GM18508 (cell line): ENCODE results near the gene BAD.

Experiments used
- ATAC-seq: cut with Tn5 transposase; IDR thresholded peaks from one replicate; pipeline ENCODE4 v1.9.1; 2021; ENCODE audit warnings: moderate number of reproducible peaks; ENCODE audit not compliant: insufficient read depth, unreplicated experiment

The BAD gene

GRCh38 chr11:64234647-64235379, 49.7 kb downstream of the BAD start:
- ATAC-seq, result no peak

GRCh38 chr11:64233913-64234586, 50.4 kb downstream of the BAD start, which contains the start of gene VEGFB:
Gene VEGFB (plus strand): TSS chr11:64234584. CDS start chr11:64234834, 250 bp downstream.
- ATAC-seq, result no peak

GRCh38 chr11:64232967-64233315, 51.5 kb downstream of the BAD start:
- ATAC-seq, result no peak

DNA sequence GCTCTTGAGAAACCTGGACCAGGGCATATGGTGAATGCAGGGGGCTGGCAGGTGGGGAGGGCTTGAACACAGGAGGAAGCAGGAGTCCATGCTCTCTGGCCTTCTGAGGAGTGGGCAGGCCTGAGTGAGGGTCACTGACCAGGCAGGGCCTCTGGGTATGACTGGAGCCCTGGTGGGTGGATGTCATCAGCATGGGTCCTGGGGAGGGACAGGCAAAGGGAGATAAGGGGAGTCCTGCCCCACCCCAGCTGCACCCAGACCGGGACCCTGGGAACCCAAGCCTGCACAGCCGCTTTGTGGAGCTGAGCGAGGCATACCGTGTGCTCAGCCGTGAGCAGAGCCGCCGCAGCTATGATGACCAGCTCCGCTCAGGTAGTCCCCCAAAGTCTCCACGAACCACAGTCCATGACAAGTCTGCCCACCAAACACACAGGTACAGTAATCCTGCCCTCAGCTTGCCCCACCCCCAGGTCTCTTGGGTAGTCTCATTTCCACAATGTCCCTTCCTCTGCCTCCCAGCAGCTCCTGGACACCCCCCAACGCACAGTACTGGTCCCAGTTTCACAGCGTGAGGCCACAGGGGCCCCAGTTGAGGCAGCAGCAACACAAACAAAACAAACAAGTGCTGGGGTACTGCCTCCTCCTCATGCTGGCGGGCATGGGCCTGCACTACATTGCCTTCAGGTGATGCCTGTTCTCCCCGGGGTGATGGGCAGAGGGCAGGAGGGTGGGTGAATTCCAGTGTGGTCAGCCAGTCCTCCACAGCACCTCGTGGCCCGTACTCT, 52.1 kb downstream of the BAD start:
- ATAC-seq, result no peak

DNA sequence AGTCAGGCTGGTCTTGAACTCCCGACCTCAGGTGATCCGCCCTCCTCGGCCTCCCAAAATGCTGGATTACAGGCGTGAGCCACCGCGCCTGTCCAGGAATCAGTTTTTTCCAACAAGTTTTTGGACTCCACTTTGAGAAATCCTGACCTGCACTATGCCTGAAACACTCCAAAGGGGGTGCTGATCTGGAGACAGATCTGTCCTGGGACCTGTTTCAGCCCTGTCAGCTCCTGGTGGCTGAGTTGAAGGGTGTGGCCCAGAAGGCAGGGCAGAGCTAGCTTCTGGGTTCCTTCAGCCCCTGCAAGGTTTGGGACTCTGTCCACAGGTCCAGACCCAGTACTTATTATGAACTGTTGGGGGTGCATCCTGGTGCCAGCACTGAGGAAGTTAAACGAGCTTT, 52.9 kb downstream of the BAD start:
- no peak for ATAC-seq

- ATAC-seq, result no peak
These were observed 53.5 kb downstream of the BAD start for GRCh38 chr11:64230985-64231365.

- no peak for ATAC-seq
These were observed 54.1 kb downstream of the BAD start, which contains the start of gene DNAJC4 for GRCh38 chr11:64230171-64230984. Gene DNAJC4 (plus strand): TSS chr11:64230548. CDS start chr11:64230855, 307 bp downstream.

- ATAC-seq, result no peak
These were observed 54.7 kb downstream of the BAD start for GRCh38 chr11:64229744-64230170.

DNA sequence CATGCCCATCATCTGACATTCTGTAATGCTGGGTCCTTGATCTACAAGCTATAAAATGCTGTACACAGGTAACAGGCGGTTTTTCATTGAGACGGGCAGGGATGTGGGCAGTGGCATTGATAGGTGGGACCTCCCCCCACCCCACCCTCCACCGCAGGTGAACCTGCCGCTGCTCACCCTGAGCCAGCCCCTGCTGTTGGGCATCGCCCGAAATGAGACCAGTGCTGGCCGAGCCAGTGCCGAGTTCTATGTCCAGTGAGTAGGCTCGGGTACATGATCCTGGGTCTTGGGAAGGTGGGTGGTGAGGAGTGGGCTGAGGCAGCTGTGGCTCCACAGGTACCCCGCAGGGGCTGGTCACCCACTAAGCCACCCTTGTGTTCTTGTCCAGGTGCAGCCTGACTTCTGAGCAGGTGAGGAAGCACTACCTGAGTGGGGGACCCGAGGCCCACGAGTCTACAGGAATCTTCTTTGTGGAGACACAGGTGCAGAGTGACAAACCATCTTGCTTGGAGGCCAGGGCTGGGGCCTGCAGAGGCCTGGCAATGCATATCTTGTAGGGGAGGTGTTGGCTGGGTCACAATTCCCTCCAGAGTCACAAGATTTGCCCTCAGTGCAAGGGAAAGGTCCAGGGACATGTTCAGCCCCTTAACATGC, 55.2 kb downstream of the BAD start:
- no peak for ATAC-seq

- ATAC-seq, result no peak
These were observed 57.0 kb downstream of the BAD start for GRCh38 chr11:64227405-64227956.

DNA sequence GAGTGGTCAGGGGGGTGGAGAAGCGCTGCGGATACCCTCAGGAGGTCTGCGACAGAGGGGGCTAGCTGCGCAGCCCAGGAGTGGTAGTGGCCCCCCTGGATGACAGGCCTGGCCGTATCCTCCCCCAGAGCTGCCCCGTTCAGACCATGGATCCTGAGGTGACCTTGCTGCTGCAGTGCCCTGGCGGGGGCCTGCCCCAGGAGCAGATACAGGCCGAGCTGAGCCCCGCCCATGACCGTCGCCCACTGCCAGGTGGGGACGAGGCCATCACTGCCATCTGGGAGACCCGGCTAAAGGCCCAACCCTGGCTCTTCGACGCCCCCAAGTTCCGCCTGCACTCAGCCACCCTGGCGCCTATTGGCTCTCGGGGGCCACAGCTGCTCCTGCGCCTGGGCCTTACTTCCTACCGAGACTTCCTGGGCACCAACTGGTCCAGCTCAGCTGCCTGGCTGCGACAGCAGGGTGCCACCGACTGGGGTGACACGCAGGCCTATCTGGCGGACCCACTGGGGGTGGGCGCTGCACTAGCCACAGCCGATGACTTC, 57.9 kb downstream of the BAD start:
- no peak for ATAC-seq

GRCh38 chr11:64225608-64226506, 58.6 kb downstream of the BAD start, which contains the start of the genes NUDT22 and TRPT1:
Gene NUDT22 (plus strand): TSS chr11:64226274. CDS start chr11:64226653, 379 bp downstream.
Gene TRPT1 (minus strand): TSS chr11:64226186. CDS start chr11:64225860, 326 bp downstream.
- ATAC-seq, result no peak

DNA sequence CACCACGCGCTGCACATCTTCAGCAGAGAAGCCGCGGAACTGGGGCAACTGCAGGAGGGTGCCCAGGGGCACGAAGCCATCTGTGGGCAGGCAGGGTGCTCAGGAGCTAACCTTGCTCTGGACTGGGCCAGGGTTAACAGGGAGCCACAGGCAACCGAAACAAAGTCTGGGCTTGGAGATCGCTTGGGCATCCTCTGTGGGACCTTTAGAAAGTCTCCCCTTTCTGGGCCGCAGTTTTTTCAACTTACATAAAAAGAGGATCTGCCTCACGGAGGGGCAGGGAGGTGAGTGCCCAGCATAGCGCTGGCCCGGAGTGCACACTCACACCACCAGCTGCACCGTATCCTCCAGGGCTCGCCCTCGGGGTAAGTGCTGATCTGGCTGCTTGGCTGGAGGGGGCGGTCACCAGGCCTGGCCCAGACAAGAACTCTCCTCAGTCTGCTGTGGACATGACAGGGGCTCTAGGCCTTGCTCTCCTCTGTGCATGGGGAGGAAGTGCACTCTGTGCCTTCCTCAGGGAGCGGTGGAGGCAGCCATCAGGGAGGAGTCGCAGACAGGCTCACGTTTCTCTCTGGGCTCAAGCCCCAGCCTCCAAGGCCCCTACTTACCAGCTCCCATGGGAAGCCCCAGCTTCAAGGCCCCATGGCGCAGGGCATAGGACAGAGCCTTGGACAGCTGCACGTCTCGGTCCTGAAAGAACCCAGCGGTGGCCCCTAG, 59.4 kb downstream of the BAD start:
- ATAC-seq, result no peak

DNA sequence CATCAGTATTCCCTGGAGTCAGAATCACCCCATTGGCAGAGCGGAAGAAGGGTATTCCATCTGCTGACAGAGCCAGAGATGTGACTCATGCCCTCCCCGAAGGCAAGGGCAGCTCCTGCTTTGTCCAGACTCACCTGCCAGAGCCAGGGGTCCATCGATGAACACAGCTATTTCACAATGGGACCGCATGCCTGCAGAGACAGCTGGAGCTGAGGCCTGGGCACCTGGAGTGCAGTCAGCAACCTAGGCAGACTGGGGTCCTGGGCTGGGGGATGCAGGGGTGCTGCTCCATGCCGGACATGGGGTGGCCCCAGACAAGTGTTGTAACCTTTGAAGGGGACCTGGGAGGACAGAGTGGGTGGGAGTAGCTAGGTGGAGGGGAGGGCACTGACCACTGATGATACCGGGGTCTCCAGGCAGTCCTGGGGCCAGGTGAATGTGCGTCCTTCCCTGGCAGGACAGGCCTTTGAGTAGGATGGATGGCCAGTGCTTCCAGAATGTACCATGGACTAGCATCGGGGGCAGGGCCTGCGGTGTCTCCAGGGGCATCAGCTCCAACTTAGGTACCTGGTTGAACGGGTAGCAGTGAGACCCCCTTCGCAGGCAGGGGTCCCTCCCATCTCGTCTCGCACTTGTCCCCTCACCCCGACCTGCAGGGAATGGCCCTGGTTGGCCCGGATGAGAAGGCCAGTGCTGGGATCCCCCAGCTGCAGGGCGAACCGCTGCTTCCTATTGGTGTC, 60.1 kb downstream of the BAD start:
- no peak for ATAC-seq

- ATAC-seq, result no peak
These were observed 61.3 kb downstream of the BAD start for GRCh38 chr11:64223001-64223651.

- ATAC-seq, result no peak
These were observed 61.8 kb downstream of the BAD start for GRCh38 chr11:64222651-64223000.
